Measurements from ENCODE around the gene TVP23C.
"Not testable (repeated sequence)": the region's sequence is repeated elsewhere in the genome, so short reads cannot be mapped to it uniquely, and the experiment has no call there.

TVP23C gene

DNA sequence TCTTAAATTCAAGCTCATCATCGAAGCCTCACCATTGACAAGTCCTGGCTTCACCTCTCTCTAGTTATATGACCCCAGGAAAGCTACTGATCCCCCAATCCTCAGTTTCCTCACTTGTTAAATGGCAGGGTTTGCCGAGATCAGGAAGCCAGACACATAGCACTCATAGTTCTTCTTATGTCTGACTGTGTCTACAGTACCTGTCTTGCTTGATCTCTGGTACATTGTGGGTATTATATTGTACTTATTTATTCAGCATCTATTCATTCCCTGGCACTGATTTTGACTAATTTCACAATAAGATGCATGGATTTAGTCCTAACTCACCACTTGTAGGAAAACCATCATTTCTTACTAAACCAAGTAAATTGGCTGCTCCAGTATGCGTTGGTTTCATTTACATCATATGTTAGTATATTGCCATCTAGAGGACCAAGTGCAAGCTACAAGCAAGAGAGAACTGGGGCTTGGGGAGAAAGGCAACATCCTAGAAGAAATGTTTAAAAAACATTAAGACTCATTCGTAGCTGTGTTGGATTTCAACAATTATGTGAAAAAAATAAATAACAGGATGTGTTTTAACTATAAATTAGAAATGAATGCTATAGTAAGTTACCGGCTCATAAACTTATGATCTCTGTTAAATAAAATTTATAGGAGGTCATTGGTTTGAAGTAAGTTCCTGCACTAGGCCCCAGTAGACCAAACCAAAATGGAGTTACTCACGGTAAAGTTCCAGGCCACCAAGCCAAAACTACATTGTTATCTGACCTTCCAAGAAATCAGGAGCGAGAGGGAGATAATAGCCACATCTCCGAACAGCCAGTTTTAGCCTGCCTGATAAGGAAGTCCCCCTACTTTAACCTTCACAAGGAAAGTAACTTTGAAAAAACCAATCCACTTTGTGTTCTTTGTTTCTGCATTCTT lies 36.7 kb downstream of the TVP23C start:
- DNase-seq (ENCODE audit: low read depth): not testable (repeated sequence)

DNA sequence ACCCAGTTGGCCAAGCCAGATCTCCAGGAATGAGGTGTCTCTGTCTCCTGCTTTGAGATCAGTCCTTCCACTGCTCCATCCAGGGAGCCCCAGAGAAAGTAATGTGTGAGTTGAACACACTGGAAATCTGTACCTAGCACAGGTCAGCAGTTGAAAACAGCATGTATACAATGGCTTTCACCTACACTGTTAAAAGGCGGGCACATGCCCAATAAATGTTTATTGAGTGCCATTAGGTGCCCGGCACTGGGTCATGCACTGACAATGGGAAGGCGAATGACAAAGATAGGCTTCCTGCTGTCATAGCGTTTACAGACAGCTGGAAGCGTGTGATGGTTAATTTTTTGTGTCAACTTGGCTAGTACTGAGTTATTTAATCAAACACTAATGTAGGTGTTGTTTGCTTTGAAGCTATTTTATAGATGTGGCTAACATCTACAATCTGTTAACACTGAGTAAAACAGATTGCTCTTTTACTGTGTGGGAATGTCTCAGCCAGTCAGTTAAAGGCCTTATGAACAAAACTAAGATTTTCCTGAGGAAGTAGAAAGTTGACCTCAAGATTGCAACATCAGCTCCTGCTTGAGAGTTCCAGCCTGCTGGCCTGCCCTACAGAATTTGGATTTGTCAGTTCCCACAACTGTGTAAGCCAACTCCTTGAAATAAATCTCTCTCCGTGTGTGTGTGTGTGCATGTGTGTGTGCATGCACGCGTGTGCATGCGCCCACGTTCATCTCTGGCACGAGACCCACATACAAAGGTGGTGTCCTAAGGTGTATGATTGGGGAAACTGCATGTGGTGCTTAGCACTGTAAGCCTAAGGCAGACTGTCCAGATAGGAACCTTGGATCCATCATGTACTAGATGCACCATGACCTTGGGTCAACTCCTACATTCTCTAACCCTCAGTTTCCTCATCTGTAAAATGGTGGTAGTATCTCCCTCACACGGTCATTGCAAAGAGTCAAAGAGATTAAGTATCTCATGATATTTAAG lies 38.0 kb downstream of the TVP23C start:
- not testable (repeated sequence) for DNase-seq (ENCODE audit: low read depth)

DNA sequence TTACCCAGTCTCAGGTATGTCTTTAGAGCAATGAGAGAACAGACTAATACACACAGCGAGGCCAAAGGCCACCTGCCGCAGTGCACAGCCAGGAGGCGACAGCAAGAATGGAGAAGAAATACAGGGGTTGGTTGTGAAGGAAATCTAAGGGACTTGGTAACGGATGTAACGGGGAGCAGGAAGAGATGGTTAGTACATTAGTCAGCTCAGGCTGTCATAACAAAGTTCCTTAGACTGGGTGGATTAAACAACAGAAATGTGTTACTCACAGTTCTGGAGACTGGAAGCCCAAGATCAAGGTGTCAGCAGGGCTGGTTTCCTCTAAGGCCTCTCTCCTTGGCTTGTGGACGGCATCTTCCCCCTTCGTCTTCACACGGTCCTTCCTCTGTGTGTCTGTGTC lies 47.1 kb downstream of the TVP23C start:
- DNase-seq (ENCODE audit: low read depth): no peak

DNA sequence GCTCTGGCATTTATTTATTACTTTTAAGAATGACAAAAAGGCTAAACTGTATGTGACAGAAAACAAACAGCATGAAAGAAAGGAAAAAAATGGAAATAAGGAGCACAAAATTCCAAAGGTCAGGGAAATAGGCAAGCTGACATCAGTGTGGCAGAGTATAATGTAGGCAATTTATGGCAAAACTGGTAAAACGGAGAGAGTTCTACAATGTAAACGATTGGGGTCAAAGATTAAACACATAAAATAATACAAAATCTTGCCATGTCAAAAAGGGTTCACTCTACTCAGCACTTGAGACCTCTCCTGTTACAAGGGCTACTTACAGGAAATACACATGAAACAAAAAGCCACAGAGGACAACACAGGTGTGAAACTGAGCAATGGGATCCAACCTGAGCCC lies 48.8 kb downstream of the TVP23C start:
- DNase-seq (ENCODE audit: low read depth): no peak

DNA sequence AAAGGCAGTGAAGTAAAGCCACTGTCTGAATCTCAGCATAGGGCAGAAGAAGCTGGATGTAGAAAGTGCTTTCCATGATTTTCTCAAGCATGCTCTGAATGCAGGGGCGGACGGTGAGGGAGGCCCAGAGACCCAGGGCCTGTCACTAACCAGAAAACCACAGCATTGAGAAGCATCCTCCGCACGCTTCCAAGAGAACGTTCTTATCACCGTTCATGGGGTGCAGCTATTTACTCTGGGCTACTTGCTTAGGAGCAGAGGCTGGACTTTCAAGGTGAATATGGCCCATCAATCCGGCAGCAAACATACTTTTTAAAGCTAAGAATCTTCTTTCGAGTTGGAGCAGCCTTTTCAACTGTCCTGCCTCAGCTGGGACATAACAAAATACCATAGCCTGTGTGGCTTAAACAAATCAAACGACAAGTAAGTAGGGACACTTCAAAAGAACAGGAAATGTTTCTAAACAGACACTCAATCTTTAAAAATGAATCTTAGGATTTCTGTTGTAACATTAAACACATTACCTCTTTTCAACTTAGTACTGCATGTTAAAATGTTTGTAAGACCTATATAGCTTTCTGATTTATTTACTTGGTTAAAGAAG lies 49.3 kb downstream of the TVP23C start:
- DNase-seq (ENCODE audit: low read depth): no peak

DNA sequence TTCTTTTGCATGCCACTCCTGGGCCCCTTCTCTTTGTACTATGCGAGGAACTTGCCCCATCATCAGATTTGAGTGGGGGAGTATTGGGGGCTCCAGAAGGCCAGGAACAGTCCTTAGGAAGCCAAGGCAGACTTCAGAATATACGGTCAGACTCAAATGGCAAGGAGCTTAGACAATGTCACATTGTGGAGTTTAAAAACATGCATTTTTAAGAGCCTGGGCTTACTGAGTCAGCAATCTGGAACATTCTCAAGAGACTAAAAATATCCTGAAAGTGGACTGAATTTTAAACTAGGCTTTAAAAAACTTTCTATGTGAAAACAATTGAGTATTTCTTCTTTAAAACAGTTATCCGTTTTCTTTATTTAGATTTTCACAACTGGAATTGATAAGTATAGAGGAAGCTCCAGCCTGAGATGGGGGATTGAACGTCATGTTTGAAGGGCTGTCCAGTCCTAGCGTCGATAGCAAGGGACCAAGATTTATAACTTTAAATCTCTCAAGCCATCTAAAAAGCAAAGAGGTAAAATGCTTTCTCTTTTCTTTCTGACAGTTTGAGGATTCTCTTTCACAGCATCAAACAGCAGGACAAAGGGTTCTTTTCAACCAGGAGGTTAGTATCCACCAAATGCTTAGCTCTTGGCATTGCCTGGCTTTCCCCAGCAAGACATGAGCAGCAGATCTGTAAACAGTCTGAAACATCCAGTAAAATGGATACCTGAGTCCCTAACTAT lies 50.1 kb downstream of the TVP23C start:
- DNase-seq (ENCODE audit: low read depth): no peak

DNA sequence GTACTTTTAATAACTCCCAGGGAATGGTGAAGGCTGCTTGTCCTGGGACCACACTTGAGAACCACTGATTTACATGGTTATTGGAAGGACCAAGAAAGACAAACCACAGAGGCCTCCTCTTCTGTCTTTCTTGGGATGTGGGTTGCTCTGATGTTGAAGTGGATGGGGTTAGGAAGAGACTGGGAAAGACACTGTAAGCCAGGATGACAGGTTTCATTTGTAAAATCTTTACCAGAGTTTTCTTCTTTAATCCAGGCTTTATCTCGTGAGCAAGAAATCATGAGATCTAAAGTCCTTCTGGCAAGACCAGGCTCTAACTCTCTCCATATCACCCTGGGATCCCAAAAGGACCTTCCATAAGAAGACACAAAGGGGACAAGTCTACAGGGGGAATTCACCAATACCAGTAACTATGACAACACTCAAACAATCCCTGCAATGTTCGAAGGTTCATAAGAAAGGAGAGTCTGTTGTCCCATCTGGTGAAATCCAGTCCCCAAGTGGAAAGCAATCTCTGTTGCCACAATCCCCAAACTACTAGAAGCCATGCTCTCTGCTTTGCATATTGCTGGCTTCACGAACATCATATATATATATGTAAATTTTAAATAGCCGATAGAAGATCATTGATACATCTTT lies 51.1 kb downstream of the TVP23C start:
- no peak for DNase-seq (ENCODE audit: low read depth)

DNA sequence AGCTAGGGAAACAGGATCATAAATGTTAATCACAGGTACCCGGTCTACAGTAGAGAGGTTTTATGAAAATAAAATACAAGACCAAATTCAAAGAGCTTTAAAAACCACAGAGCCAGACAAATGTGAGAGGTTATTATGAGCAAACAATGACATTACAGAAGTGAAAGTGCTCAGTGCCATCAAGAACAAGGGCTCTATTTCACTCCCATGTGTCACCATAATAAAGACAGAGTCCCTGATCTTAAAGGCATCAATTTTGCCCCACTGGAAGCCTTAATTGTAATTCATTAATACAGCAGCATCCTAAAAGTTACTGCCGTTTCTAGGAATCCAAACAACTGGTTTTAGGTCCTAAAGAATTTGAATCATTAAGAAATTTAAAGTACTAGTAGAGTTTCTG lies 52.1 kb downstream of the TVP23C start:
- DNase-seq (ENCODE audit: low read depth): no peak

DNA sequence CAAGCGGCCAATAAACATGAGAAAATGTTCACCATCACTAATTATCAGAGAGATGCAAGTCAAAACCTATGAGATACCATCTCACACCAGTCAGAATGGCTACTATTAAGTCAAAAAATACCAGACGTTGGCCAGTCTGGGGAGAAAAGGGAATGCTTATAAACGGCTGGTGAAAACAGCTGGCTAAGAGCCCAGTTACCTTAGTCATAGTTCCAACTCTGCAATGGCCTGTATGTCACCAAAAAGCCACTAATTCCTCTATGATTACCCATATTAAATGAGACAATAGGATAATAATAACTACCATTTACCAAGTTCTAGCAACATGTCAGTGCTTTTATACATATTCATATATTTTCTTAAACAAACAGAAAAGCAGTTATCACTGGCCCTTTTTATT lies 52.9 kb downstream of the TVP23C start:
- no peak for DNase-seq (ENCODE audit: low read depth)

DNA sequence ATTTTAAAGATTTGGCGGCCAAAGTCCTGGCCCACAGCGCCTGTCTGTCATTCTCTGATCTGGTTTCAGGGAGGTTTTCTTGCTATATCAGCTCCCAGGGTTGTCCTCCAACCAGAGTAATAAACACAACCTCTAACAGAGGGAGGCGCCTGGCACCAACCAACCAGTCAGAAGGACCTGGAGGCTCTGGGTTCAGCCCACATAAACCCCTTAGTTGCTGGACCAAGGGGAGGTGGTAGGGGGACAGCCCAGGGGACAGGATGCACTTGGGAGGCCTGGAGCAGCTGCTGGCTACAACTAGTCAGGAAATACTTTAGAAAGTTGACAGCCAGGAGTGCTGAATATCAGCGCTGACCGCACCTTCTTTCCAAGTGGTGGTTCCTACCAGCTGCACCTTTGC lies 54.2 kb downstream of the TVP23C start:
- DNase-seq (ENCODE audit: low read depth): no peak

DNA sequence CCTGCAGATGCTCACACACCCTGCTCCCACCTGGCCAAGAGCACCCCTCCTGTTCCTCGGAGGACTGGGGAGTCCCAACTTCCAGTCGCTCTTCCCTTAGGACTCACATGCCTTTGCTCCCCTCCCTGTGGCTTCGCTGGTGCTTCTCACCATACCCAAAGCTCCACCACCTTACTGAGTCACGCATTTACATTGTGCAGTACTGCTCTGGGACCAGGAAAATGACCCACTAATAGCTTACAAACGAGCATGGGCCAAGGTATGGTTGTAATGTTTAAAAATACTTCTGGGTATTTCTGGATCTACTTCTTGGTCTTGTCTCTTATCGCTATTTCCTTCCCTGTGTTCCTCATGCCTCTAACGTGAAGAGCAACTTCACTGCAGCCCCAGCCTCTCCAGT lies 54.8 kb downstream of the TVP23C start:
- DNase-seq (ENCODE audit: low read depth): no peak

DNA sequence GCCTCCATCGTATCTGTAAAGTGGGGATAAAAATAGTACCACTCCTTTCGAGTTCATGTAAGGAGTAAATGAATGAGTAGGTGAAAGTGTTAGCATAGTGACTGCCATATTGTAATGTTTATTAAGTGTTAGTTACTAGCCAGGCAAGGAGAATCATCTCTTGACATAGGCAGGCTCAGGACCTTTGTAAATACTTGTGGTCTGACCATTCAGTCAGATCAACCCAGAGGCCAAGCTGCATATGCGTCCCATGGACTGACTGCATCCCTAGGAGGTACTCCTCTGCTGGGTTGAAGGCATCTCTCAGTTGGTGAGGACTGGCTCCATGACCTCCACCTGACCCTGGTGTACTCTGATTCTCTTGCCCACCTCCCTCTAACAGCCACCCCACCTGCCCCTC lies 55.4 kb downstream of the TVP23C start:
- no peak for DNase-seq (ENCODE audit: low read depth)

DNA sequence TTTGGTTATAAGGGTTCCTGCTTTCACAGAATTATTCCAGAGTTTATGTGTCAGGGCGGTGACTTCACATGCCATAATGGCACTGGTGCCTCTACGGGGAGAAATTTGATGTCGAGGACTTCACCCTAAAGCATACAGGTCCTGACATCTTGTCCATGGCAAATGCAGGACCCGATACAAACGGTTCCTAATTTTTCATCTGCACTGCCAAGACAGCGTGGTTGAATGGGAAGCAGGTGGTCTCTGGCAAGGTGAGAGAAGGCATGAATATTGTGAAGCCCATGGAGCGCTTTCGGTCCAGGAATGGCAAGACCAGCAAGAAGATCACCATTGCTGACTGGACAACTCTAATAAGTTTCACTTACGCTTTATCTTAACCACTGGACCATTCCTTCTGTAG lies 56.3 kb downstream of the TVP23C start:
- no peak for DNase-seq (ENCODE audit: low read depth)

DNA sequence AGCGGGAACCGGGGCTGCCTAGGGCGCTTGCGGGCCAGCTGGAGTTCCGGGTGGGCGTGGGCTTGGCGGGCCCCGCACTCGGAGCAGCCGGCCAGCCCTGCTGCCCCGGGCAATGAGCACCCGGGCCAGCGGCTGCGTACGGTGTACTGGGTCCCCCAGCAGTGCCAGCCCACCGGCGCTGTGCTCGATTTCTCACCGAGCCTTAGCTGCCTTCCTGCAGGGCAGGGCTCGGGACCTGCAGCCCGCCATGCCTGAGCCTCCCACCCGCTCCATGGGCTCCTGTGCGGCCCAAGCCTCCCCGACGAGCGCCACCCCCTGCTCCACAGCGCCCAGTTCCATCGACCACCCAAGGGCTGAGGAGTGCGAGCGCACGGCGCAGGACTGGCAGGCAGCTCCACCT lies 57.6 kb downstream of the TVP23C start:
- DNase-seq (ENCODE audit: low read depth): not testable (repeated sequence)

DNA sequence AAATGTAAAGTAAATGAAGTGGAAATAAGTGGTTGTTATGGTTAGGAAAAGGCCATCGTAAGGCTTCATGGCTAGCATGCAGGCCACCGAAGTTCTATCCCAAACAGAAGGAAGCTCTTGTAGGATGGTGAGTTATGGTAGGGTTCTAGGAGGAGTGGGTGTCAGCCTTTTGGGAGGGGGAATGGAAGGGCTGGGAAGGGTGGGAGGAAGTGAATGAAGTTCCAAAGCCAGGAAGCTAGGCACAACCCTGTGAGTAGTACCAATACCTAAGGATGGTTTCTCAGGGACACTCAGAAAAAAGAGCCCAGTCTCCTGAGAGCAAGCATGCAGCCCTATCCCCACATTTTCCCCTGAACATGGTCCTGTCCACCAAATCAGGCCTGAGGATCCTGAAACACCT lies 59.6 kb downstream of the TVP23C start:
- DNase-seq (ENCODE audit: low read depth): no peak

DNA sequence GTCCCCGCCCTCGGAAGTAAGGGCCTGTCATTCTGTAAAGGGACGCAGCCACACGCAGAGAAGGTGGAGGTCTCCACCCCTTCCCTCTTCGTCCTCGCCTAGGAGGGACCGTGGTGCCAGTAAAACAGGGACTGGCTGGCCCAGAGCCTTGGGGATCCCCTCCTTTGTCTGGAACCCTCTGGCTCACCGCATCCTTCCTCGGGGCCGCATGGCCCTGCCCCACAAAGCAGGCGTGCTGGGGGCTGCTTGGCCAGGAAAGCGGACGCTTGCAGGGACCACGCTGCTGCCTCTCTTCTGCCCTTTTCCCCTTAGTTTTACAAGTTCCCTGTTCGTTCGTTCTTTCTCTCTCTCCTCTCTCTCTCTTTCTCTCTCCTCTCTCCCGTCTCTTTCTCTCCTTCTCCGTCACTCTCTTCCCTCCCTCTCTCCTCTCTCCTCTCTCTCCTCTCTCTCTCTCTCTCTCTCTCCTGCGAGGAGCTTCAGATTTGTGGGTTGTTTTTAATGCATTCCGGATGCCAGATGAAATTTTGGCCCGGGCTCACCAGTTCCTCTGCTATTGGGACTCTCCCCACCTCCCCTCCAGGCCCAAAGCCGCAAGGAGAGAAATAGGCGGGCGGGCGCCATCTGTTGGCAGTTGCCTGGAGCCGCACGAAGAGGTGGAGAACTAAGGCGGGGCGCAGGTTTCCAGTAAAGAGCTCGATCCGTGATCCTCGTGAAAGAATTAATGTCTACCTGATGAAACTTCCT lies 60.7 kb downstream of the TVP23C start:
- peak; percentile 35 for DNase-seq (ENCODE audit: low read depth)

DNA sequence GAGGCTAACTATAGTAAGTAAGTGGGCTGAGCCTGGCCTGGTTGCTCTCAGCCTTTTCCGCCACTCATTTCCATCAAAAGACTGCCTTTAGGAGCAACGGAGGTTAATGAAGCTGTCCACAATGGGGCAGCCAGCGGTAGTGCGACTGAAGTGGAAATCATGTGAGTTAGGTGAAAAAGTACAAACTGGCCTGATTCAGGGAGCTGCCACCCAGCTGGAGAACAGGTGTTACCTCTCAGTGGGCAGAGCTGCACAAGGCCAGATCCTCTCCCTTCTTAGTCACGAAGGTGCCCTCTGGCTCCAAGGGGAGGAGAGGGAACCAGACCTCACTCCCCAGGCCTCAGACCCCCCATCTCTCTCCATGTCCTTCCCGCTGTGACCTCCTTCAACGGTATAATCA lies 61.5 kb downstream of the TVP23C start:
- no peak for DNase-seq (ENCODE audit: low read depth)

DNA sequence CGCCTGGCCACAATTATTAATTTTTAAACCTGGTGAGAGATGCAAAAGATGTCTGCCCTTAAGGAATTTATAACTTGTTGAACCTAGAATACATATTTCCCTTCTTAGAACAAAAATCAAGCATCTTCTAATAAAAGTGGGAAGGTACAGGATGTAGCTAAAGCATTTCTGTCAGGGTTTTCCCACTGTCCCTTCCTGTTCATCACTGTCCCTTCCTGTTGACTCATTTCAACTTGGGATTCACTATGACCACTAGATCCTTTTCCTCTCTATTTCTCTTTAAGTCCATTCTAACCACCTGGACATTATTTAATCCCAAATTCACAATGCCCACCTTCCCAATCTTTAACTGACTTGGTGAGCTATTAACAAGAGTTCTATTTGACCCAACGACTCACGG lies 62.0 kb downstream of the TVP23C start:
- DNase-seq (ENCODE audit: low read depth): no peak

DNA sequence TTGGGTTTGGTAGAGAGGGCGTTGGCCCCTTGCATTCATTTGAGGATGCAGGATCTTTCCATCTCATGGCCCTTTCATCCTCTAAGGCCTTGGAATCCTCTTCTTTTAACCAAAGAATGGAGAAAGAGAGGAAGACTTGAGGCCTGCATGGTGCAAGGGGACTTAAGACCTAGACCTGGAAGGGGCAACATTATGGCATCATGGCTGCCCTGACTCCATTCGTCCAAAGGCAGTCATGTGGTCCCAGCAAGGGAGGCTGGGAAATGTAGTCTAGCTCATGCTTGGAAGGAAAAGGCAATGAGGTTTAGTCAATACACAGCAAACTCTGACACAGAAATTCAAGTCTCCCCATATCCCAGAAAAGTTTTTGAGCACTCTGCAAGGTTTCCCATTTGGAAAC lies 65.2 kb downstream of the TVP23C start:
- DNase-seq (ENCODE audit: low read depth): no peak

All from stimulated activated CD8-positive, alpha-beta memory T cell treated with anti-CD3 and anti-CD28 coated beads, Interleukin-12 subunit alpha, Interleukin-12 subunit beta, amount 100 ng/mL, for 1 hour (primary cell).